ENCODE data around the gene REXO5. TPM values are rescaled to one million over a fixed set of nuclear protein-coding genes. Genes with fewer than 3 reads are reported as not detected.
A peak's percentile ranks its signal among the peaks of the same experiment; 100 is the strongest.

The REXO5 gene
- total and polyA plus RNA-seq, 2 of the 13 experiments (the other 11 are each of a cell fraction or from before 2014, with no cell fraction given), result 5.9 to 13.1 TPM

DNA sequence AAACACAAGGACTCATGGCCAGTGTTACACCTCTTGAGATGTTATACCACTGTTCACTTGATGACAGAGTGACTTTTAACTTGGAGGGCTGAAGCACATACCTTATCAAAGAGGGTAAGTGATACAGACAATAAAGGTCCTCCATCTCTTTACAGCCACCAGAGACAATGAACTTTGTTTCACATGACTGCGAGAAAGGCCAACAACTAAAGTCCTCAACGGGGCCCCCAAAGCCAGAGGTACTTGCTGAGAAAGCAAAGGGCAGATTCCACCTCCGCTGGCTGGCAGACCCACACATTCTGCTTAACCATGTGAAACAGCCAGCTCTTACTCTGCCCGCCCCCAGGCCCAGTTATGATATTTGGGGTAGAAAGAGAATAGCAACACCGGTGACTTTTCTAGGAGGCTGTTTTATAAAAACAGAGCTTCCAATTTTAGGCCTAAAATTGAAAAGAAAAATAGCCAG is 72.4 kb downstream of the REXO5 start (continued):
- no peak for TF ChIP-seq TFDP1 (CRISPR knock-in tag; IDR thresholded peaks at IDR 0.05; ENCODE audit: borderline replicate concordance)
- TF ChIP-seq, protein P1, sequence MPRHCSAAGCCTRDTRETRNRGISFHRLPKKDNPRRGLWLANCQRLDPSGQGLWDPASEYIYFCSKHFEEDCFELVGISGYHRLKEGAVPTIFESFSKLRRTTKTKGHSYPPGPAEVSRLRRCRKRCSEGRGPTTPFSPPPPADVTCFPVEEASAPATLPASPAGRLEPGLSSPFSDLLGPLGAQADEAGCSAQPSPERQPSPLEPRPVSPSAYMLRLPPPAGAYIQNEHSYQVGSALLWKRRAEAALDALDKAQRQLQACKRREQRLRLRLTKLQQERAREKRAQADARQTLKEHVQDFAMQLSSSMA (CRISPR knock-in tag; IDR thresholded peaks at IDR 0.05), result peak; percentile 37; the same call in 1 of the 2 replicates
- no peak for TF ChIP-seq ZBTB7A (CRISPR knock-in tag; IDR thresholded peaks at IDR 0.05)
- TF ChIP-seq RFX1 (IDR thresholded peaks at IDR 0.05), result no peak
- TF ChIP-seq GTF2F1 (IDR thresholded peaks at IDR 0.05; ENCODE audit: low read length), result no peak
- peak; percentile 76 for TF ChIP-seq PPARG (CRISPR knock-in tag; conservative IDR thresholded peaks at IDR 0.05)
- no peak for TF ChIP-seq ZNF891 (CRISPR knock-in tag; IDR thresholded peaks at IDR 0.05)
- TF ChIP-seq ZNF224 (CRISPR knock-in tag; IDR thresholded peaks at IDR 0.05), result no peak
- TF ChIP-seq RNF2 (conservative IDR thresholded peaks at IDR 0.05; ENCODE audit: low read depth), result no peak
- 0 out of 2 replicates have a peak, but pooled peaks have one; percentile 37 for TF ChIP-seq SSRP1 (CRISPR knock-in tag; IDR thresholded peaks at IDR 0.05)
- TF ChIP-seq ZNF558 (CRISPR knock-in tag; IDR thresholded peaks at IDR 0.05; ENCODE audit: borderline replicate concordance), result no peak
- no peak for TF ChIP-seq RFXANK (CRISPR knock-in tag; IDR thresholded peaks at IDR 0.05)
- 0 out of 2 replicates have a peak, but pooled peaks have one; percentile 52 for TF ChIP-seq ZMYM3 (CRISPR knock-in tag; IDR thresholded peaks at IDR 0.05)
- TF ChIP-seq, protein P2, sequence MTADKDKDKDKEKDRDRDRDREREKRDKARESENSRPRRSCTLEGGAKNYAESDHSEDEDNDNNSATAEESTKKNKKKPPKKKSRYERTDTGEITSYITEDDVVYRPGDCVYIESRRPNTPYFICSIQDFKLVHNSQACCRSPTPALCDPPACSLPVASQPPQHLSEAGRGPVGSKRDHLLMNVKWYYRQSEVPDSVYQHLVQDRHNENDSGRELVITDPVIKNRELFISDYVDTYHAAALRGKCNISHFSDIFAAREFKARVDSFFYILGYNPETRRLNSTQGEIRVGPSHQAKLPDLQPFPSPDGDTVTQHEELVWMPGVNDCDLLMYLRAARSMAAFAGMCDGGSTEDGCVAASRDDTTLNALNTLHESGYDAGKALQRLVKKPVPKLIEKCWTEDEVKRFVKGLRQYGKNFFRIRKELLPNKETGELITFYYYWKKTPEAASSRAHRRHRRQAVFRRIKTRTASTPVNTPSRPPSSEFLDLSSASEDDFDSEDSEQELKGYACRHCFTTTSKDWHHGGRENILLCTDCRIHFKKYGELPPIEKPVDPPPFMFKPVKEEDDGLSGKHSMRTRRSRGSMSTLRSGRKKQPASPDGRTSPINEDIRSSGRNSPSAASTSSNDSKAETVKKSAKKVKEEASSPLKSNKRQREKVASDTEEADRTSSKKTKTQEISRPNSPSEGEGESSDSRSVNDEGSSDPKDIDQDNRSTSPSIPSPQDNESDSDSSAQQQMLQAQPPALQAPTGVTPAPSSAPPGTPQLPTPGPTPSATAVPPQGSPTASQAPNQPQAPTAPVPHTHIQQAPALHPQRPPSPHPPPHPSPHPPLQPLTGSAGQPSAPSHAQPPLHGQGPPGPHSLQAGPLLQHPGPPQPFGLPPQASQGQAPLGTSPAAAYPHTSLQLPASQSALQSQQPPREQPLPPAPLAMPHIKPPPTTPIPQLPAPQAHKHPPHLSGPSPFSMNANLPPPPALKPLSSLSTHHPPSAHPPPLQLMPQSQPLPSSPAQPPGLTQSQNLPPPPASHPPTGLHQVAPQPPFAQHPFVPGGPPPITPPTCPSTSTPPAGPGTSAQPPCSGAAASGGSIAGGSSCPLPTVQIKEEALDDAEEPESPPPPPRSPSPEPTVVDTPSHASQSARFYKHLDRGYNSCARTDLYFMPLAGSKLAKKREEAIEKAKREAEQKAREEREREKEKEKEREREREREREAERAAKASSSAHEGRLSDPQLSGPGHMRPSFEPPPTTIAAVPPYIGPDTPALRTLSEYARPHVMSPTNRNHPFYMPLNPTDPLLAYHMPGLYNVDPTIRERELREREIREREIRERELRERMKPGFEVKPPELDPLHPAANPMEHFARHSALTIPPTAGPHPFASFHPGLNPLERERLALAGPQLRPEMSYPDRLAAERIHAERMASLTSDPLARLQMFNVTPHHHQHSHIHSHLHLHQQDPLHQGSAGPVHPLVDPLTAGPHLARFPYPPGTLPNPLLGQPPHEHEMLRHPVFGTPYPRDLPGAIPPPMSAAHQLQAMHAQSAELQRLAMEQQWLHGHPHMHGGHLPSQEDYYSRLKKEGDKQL (CRISPR knock-in tag; IDR thresholded peaks at IDR 0.05; ENCODE audit: low read depth), result no peak
- TF ChIP-seq ATF3 (CRISPR knock-in tag; IDR thresholded peaks at IDR 0.05), result no peak
- peak; percentile 6; the same call in 1 of the 2 replicates for TF ChIP-seq SP5 (CRISPR knock-in tag; IDR thresholded peaks at IDR 0.05; ENCODE audit: borderline replicate concordance, low read depth)
- TF ChIP-seq AKAP8 (CRISPR knock-in tag; IDR thresholded peaks at IDR 0.05), result no peak
- TF ChIP-seq, protein P3, sequence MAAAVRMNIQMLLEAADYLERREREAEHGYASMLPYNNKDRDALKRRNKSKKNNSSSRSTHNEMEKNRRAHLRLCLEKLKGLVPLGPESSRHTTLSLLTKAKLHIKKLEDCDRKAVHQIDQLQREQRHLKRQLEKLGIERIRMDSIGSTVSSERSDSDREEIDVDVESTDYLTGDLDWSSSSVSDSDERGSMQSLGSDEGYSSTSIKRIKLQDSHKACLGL (CRISPR knock-in tag; IDR thresholded peaks at IDR 0.05), result no peak
- no peak for TF ChIP-seq GZF1 (CRISPR knock-in tag; IDR thresholded peaks at IDR 0.05)
- TF ChIP-seq ZMAT5 (CRISPR knock-in tag; IDR thresholded peaks at IDR 0.05; ENCODE audit: borderline replicate concordance, low read depth), result no peak

All from HepG2 (cell line).